GM18517 (cell line): ENCODE measurements around the gene IMMP2L.

Experiments
- ATAC-seq: cut with Tn5 transposase; IDR thresholded peaks from one replicate; pipeline ENCODE4 v1.9.1; 2021; ENCODE audit warnings: mild to moderate bottlenecking, moderate library complexity; ENCODE audit not compliant: unreplicated experiment

Gene IMMP2L

DNA sequence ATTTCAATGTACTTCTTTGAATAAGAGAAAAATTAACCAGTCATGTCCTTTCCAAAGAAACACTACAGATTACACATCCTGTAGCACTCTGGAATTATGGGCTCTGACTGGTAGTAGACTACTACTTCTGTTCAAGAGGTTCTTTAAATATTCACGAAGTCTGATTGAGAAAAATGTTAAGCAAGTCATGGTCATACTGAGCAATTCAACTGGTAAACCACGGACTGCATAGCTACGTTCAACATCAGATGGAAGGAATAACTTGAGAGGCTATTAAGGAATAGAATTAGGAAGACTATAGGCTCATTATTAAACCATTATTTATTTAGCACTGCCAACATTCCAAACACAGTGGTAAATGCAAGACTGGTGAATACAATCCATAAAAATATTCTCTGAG is 160.8 kb downstream of the IMMP2L start:
- no peak for ATAC-seq

DNA sequence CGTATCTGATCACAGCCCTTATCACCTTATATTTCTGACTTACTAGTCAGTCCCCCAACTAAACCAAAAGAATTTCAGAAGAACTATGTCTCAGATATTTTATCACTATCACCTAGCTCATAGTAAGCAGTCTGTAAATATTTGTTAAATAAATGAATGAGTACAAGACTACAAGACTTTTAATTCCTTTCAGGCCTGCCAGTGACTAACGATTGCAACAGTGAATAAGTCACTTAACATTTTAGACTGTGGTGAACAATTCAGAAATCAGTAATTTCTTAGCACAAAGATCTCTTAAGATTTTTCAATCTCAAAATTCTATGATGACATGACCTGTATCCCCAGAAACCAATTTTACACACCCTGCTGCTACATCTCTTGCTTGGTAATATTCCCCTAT is 162.2 kb downstream of the IMMP2L start:
- ATAC-seq, result no peak

DNA sequence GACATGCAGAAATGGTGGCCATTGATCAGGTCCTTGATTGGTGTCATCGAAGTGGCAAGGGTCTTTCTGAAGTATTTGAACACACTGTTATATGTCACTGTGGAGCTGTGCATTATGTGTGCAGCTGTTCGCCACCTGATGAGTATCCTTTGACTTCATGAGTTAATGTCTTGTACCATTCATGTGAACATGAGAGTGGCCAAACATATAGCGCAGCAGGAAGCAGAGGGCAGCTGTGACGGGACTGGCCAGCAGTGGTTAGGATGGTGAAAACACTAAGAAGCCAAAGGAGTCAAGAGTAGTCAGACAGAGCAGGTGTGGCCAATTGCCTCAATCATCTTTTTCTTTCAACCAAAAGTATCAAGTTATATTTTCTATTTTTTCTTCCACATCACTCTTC is 167.4 kb downstream of the IMMP2L start:
- no peak for ATAC-seq

DNA sequence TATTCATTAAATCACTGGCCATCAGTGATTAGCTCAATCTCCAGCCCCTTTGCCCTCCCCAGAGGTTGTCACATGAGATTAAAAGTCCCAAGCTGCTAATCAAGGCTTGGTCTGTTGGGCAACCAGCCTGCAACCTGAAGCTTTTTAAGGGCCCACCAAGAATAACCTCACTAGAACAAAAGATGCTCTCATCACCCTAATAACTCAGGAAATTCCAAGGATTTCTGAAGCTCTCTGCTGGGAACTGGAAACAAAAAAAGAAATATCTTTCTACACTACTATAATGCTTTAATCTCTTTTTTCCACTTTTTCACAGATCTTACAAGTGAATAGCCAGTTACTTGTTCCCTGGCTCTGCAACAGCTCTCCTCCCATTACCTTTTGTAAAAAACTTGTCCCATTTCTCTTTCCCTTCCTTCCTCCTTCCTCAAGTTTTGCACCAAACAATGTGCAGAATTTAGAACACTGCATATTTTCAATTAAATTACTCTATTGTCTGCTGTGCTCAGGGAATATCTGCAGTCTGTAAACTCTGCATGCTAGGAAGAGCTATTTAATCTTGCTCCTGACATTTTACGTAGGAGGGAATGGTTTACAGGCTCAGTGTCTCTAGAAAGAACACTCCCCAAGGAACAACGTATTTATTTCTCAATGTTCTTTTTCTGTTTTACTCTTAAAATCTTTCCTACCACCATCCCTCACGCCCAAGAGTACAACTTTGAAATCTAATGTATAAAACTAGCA is 169.1 kb downstream of the IMMP2L start:
- no peak for ATAC-seq

DNA sequence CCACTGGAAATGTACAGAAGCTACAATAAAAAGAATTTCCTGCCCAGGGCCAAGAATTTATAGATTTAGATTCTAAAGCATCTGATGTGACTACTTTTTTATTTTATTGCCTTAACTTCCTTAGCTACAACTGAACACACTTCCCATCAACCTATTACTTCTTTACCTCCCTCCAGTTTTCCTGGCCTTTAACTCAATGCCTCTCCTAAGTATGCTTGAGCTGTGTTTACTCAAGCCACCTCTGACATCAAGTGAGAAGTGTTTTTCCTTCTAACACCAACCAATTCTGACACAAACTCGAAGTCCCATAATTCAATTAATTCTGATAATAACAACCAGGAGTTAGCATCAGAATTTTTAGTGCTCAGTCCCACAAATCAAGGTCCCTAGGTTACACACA is 170.0 kb downstream of the IMMP2L start:
- no peak for ATAC-seq

DNA sequence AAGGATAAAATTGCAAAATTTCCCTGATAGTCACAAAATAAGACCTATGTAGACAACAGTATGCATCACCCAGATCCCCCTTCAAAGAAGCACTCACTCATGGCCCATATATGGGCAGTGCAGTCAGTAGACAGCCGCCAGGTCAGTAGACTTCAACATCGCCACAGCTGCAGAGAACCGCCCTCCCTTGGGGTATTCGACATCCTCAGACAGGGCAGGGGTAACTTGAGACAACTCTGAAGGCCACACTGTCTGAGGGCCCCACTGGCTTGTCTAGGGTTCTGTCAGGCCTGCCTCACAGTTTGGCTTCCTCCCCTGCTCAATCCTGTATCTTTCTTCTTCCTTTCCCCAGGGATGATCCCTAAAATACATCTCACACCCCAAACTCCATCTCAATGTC is 172.3 kb downstream of the IMMP2L start:
- no peak for ATAC-seq

DNA sequence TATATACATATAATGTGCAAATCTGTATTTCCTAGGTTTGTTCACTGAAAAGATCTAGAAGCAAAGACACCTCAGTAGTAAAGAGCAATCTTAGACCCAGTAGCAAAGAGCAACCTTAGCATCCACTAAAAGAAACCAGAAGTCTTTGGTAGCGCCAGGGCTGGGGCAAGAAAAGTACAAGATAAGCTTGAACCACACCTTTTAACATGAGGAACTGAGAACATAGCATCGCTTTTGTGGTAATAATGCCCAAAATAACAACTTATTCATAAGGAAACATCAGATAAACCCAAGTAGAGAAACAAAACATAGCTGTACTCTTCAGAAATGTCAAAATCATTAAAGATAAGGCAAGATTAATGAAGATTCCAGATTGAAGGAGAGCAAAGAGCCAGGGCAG is 173.4 kb downstream of the IMMP2L start:
- ATAC-seq, result peak; percentile 78

DNA sequence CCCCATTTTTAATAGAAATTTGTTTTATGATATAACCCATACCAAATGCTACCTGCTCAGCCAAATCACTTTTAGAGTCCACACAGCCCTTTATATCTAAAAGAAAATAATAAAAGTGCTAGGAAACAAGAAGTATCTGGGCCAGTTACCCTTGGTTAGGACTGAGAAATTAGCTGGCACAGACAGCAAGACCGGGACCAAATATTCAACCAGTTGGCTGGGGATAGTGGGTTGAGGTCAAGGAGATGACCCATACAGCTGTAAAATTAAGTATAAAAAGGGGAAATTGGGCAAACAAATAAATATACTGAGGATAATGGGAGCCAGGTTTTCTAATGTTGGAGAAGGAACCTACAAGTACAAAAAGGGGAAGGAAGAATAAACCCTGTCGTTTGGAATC is 174.3 kb downstream of the IMMP2L start:
- ATAC-seq, result no peak

DNA sequence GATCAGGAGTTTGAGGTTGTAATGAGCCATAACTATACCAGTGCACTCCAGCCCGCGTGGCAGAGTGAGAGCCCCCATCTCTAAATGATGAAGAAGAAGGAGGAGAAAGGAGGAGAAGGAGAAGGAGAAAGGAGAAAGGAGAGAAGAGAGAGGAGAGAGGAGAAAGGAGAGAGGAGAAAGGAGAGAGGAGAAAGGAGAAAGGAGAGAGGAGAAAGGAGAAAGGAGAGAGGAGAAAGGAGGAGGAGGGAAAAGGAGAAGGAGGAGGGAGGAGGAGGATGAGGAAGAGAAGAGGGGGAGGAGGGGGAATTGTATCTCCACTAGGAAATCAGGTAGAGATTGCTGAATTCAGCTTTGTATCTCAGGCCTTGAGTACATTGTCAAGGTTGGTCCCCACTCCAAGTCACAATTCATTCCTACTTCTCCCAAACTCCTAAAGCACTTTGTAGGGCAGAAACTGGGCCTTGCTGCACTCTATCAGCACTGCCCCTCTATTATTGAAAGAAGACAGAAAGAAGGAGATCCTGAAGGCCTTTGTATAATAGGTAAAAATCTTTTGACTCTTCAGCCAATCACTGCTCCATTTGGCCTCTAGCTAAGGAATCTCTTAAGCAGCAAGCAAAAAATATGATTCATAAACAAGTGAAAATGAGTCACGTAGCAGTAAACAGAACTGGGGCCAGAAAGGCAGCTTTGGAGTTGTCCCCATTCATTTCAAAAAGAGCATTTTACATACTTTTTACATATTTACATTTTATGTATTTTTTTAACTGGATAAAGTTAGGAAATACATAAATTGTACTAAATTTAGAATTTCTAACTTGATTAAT is 178.0 kb downstream of the IMMP2L start:
- no peak for ATAC-seq

DNA sequence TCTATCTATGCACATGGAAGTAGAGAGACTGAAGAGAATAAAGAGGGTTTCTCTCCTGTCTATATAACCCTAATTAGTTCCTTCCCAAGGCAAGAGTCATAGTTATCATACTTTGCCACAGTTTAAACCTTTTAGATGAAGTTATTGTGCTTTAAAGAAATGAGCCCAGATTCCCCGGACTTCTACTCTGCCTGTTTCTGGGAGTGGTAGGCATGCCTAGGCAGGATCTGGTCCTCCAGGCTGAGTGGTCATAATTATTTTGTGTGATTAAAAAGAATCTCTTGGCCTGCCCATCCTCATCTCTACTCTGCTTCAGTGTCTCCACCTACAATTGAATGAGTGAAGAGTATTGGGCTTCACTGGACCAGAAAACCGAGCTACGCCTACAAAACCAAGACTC is 179.2 kb downstream of the IMMP2L start:
- ATAC-seq, result no peak

DNA sequence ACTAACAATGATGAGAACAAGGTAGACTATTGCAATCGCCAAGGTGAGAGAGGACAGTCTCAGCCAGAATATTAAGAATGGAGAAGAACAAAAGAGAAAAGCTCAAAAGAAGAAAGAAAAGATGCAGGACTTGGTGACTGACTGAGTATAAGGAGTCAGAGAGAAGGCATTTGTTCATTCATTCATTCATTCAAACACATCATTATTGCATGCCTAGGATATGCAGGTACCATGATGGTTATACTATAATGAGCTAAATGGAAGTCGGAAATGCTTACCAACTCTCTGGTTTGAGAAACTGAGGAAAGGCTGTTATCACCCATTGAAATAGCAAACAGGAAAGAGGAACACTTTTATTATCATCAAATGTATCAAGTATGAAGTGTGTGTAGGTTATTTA is 180.7 kb downstream of the IMMP2L start:
- no peak for ATAC-seq

DNA sequence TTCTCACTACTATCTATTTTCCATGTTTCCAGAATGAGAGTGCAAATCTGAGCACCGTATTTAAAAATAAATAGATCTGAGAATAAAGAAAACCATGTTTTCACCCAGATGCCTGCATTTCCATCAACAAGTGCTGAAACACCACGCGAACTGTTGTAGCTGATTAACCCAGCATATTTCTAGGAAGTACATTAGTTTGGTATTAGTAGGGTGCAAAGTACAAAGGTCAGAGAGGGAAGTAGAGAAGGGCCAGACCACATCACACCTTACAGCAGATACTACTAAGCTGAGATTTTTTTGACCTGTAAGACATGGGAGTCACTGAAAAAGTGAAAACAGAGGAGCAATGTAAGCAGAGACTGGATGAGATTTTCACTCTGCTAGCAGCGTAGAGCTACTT is 181.3 kb downstream of the IMMP2L start:
- ATAC-seq, result no peak

DNA sequence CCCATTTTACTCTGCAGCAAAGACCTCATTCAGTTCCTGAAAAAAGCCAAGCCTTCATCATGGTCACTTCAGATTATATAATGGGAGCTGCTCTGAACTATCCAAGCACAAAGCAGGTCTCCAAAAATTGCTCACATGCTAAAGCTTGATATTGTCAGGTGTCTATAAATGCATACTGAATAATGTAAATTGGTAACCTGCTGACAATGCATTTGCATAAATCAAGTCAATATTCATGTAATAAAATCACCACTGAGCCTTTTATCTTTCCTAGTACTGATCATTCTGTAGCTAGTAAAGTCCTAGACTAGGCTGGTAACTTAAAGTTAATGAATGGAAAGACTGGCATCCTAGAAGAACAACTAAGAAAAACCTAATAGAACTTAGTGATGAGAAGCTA is 188.3 kb downstream of the IMMP2L start:
- ATAC-seq, result no peak

DNA sequence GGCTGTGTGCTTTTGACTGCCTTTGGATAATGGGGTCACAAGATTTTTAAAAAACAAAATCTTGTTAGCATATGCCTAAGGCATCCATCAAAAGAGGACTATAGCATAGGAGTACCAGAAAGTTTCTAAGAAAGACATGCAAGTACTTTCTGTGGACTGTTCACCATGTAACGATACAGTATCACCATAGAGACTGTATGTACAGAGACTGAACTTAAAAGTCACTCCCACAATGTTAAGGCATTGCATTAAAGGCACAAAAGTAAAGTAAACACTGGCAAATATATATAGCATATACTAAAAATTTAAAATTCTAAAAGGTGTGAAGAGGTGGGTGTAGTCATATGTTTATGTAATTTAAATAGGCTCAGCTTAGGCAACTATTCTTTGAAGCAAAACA is 190.9 kb downstream of the IMMP2L start:
- no peak for ATAC-seq

DNA sequence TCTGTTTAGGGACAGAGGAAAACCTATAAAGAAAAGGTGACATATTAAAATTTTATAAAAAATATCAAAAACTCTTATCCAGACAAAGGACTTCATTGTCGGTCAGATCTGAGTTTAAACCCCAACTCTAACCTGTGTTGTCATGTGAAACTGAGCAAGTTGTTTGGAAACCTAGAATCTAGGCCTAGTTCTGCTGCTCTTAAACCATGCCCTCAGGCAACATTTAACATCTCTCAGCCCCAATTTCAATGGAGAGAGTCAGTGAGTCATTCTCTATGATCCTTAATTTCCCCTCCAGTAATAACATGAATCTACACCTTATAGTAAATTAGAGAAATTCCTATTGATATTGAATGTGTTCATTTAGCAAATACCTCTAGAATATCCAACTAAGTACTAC is 192.3 kb downstream of the IMMP2L start:
- ATAC-seq, result no peak

DNA sequence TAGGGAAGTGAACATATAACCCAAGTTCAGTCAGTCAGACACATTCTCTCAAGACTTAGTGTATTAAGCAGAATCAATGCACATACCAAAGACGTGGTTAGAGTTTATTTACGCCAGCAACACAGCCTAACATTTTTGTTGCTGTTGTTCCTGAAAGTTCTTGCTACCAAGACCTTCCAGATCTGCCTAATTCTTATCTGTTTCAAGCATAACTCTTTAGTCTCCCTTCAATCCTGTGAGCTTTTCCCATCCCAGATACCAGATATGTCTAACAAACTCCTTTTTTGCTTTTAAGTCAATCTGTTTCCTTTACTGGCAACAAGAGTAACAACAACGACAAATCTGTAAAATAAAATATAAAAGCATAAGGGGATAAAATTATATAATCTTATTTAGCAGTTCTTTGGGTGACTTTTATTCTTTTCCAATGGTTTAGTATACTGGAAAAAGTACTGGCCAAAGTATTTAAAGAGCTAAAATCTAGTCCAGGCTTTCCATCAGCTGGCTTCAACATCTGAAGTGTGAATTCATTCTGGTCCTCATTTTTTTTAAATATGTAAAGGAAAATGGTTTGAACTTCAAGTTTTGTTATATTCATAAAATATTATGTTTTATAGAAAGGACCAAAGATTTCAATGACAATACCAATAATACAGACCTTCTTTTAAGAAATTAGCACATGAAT is 193.8 kb downstream of the IMMP2L start:
- no peak for ATAC-seq

DNA sequence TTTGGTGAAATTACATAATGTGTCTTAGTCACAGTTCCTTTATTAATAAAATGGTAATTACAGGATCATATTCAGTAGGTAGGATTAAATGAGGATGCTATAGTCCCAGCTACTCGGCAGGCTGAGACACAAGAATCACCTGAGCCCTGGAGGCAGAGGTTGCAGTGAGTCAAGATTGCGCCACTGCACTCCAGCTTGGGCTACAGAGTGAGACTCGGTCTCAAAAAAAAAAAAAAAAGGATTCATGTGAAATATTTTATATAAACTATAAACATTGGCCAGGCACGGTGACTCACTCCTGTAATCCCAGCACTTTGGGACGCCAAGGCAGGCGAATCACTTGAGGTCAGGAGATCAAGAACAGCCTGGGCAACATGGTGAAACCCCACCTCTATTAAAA is 197.9 kb downstream of the IMMP2L start:
- no peak for ATAC-seq

DNA sequence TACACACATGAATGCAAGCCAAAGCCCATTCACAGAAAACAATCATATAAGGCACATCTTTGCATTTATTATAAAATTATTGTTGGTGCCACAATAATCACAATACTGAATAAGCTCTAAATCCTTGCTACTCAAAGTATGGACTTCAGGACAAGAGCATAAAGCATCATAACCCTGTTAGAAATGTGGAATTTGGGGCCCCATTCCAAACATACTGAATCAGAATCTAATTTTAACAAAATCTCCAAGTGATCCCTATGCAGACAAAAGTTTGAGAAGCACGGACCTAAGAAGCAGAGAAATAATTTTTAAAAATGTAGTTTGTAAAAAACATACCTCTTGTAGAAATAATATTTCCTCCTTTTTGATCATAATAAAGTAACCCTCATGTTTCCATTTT is 199.2 kb downstream of the IMMP2L start:
- ATAC-seq, result no peak

DNA sequence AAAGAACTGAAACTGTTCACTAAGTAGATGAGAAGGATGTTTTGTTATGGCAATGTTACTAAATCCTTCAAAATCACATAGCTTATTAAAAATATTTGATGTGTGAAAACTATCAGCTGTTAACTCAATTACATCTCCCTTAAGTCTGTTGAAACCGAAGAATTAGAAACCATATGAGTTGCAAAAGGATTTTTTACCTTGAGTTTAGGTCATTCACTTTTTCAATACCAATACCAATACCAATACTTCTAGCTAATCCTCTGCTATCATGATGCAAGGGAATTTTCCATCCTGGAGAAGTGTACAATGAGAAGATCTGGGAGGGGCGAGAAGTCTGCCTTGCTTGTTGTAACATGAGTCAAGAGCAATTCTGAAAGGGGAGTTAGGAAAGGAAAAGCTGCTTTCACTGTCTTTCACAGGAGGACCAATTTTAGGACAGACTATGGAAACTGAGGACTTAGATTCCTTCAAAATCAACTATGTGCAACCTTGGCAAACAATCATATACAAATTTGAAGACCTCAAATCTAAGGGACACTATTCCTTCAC is 199.7 kb downstream of the IMMP2L start:
- ATAC-seq, result no peak

DNA sequence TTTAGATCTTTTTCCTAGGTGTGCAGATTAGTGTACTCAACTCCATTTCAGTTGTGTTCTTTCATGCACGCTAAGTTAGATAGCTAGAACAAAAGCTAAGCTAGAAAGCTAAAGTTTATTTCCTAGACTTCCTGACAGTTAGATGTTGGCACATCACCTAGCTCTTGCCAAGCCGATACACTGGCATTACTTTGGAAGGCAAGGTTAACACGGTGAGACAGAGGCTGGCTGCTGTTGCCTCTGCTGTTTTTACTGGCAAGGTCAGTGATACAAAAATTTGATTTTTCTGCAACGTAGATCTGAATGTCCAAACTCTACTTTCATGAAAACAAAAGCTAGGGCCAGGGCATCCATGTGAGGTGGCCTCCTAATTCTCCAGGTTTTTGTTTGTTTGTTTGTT is 203.4 kb downstream of the IMMP2L start:
- no peak for ATAC-seq

DNA sequence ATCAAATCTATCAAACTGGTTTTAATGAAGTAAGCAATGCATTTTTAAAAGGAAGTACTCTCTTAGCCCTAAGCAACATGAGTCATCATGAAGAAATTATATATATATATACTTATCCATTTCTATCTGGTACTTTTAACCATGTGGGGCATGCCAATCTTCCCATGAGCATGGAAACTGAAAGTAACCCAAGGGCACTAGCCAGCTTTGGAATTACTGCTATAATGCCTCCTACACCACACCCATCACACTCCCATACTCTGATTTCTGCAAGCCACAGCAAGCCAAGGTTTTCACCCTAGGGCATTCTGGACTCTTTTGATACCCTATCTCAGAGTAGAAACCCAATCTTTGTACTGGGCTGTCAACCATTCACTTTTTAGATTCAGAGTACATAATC is 204.6 kb downstream of the IMMP2L start:
- no peak for ATAC-seq

DNA sequence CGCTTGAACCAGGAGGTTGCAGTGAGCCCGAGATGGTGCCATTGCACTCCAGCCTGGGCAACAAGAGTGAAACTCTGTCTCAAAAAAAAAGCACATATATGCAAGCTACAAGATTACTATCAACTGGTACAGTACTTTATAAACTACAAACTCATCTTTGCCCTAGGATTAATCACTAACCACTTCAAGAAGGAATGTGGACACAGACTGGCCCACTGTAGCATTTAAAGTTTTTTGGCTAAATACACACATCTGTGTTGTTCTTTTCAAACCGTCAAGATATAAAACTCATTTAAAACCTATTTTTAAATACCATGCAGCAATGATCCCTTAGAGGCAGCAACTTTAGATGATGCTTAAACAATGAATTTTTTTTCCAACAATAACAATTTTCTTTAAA is 205.4 kb downstream of the IMMP2L start:
- no peak for ATAC-seq
